ENCODE results near the gene INPP5F.

GRCh38 chr10:119748871-119749270 lies 23.0 kb downstream of the INPP5F start:
- TF ChIP-seq CTCF (IDR thresholded peaks at IDR 0.05) (no peak), ZFX (IDR thresholded peaks at IDR 0.05; ENCODE audit: borderline replicate concordance) (no peak)
